Astrocyte of the cerebellum (primary cell): ENCODE measurements around the gene MAML1.
"Not testable (repeated sequence)": the region's sequence is repeated elsewhere in the genome, so short reads cannot be mapped to it uniquely, and the experiment has no call there.

ENCODE experiments used
- DNase-seq: peaks from one replicate; pipeline ENCODE4 v3.0.0-alpha.2; 2011; ENCODE audit warnings: low read depth
- H3K4me3 ChIP-seq: 2 replicates; pipeline ENCODE4 v1.5.1; 2011; ENCODE audit warnings: mild to moderate bottlenecking, low read depth, low read length, moderate library complexity
- in situ Hi-C: cut with HindIII; loops from 2 replicates; pipeline ENCODE4 v1.10.0; 2017; ENCODE audit warnings: low sequenced_read_pairs
- TF ChIP-seq, protein P1 (sequence below): IDR thresholded peaks from 2 replicates; pipeline ENCODE4 v1.5.1; 2012; ENCODE audit warnings: low read length, low read depth, moderate library complexity, mild to moderate bottlenecking; ENCODE audit errors: missing control alignments

The MAML1 gene

DNA sequence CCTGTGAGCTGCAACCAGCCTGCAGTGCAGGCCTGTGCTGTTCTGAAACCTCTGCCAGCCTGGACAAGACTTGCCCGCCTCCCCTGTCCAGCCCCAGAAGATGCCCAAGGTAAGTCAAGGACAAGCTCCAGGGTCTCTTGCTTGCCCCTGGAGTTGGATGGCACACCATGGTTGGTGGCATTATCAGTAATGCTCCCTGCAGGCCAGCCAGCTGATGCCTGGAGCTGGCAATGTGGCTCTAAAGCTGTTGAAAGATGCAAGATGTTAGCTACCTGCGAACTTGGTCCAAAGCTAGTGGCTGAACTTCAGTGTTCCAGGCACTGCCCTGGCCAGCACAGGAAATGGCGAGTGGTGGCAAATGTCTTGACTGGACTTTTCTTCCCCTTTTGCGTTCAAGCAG lies 47.2 kb downstream of the MAML1 start:
- no peak overlapping the region for H3K4me3 ChIP-seq
- DNase-seq = no peak
- TF ChIP-seq, protein P1, sequence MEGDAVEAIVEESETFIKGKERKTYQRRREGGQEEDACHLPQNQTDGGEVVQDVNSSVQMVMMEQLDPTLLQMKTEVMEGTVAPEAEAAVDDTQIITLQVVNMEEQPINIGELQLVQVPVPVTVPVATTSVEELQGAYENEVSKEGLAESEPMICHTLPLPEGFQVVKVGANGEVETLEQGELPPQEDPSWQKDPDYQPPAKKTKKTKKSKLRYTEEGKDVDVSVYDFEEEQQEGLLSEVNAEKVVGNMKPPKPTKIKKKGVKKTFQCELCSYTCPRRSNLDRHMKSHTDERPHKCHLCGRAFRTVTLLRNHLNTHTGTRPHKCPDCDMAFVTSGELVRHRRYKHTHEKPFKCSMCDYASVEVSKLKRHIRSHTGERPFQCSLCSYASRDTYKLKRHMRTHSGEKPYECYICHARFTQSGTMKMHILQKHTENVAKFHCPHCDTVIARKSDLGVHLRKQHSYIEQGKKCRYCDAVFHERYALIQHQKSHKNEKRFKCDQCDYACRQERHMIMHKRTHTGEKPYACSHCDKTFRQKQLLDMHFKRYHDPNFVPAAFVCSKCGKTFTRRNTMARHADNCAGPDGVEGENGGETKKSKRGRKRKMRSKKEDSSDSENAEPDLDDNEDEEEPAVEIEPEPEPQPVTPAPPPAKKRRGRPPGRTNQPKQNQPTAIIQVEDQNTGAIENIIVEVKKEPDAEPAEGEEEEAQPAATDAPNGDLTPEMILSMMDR = no peak
- in situ Hi-C loops = no loop called here

GRCh38 chr5:179780362-179780761 lies 47.7 kb downstream of the MAML1 start:
- in situ Hi-C loops = no loop called here
- no peak overlapping the region for H3K4me3 ChIP-seq
- TF ChIP-seq, protein P1 = no peak
- no peak for DNase-seq

DNA sequence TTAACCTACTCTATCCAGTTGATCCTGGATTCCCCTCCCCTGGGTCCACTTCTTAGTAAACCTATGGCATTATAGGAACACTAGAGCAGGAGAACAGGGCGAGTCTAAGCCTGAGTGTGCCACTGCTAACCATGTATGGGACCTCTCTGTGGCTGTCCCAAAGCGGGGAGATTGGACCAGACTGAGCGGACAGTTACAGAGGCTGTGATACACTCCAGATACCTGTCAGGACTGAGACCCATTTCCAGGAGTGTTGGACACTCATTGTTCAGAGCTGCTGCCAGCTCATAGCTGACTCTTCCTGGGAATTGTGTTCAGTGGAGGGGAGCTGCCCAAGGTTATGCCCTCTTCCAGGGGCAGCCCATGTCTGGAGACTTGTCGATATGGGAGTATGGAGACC lies 49.2 kb downstream of the MAML1 start:
- TF ChIP-seq, protein P1 = no peak
- in situ Hi-C loops = no loop called here
- no peak for DNase-seq
- no peak overlapping the region for H3K4me3 ChIP-seq

DNA sequence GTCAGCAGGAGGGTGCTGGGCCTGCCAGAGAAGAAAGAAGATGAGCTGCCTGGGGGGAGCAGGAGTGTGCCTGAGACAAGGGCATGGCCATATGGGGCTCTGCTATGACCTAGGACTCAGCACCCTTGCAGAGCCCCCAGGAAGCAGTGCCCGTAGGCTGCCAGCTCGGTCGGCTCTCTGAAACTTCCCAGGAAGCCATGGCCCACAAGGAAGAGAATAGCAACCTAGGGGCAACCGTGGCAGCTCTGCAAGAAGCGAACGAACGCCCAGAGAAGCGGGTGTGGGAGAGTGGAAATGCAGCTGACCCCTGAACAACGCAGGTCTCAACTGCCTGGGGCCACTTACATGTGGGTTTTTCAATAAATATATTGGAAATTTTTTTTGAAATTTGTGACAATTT lies 50.5 kb downstream of the MAML1 start:
- H3K4me3 ChIP-seq = no peak overlapping the region
- in situ Hi-C loops = no loop called here
- TF ChIP-seq, protein P1 = no peak
- DNase-seq = no peak

- H3K4me3 ChIP-seq = no peak overlapping the region
- DNase-seq = no peak
- in situ Hi-C loops = no loop called here
- TF ChIP-seq, protein P1 = no peak
Measured at GRCh38 chr5:179786861-179787260, 54.2 kb downstream of the MAML1 start.

DNA sequence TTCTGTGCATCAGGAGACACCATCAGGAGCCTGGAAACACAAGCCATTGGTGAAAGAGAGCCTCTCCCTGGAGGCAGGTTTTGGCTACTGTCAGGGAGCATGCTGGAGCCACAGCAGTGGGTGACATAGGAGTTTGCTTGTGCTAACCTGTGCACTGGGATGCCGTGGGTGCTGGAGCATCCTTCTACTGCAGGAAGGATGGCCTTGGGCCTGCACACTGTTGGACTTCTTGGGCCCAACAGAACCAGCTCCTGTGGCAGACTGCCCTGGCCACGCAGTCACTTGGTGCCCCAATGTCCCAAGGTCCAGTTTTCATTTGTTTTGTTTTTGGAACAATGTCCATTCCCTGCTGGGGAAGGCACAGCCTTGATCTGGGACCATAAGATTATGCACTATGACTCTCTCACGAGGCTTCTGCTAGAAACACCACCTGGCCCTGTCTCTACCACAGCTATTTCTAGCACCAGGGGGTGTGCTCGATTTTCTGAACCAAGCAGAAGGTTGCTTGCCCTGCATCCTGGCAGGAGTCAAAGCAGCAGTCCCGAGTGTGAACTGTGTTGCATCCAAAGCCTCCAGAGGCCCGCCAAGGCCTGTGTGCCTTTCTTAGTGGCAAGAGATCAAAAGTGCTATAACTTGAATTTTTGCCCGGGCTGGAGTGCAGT lies 55.7 kb downstream of the MAML1 start:
- in situ Hi-C loops = no loop called here
- TF ChIP-seq, protein P1 = no peak
- no peak for DNase-seq
- H3K4me3 ChIP-seq = no peak overlapping the region

- H3K4me3 ChIP-seq, in situ Hi-C loops, DNase-seq: not testable (repeated sequence)
Measured at GRCh38 chr5:179789278-179789677, 56.7 kb downstream of the MAML1 start.
